Measurements from ENCODE around the gene LHFPL4. TPM values are rescaled to one million over a fixed set of nuclear protein-coding genes. Genes with fewer than 3 reads are reported as not detected.

The LHFPL4 gene
- total RNA-seq, 1 experiment from 2014 or later, result not detected

GRCh38 chr3:9452417-9452816 lies 101.2 kb downstream of the LHFPL4 start:
- no TSS peak for BruUV-seq (replicated peaks)
- intact Hi-C loops (cut with micrococcal nuclease; ENCODE audit: unreplicated experiment), result no loop called here
- H3K27me3 ChIP-seq (replicated peaks; ENCODE audit: insufficient read depth, low read depth, low read length, poor library complexity), result no peaks in the 10 kb centered on the region
- CTCF ChIA-PET, result no interaction called here
- no peak overlapping the region for H3K27ac ChIP-seq (ENCODE audit: low read depth, low read length, poor library complexity, severe bottlenecking)
- H3K4me1 ChIP-seq (ENCODE audit: insufficient read depth, low read length, poor library complexity, severe bottlenecking), result no peaks in the 10 kb centered on the region
- DNase-seq (ENCODE audit: low spot score), result no peak
- H3K9me3 ChIP-seq (ENCODE audit: low read depth, low read length, poor library complexity, severe bottlenecking), result no peaks in the 10 kb centered on the region
- no peak for TF ChIP-seq CTCF (conservative IDR thresholded peaks at IDR 0.05; ENCODE audit: low read depth, low read length)
- no peak for TF ChIP-seq EZH2 (IDR thresholded peaks at IDR 0.05; ENCODE audit: borderline replicate concordance, low read depth, low read length, poor library complexity, severe bottlenecking)
- H3K4me3 ChIP-seq (ENCODE audit: low read depth, low read length, poor library complexity, severe bottlenecking), result no peak overlapping the region
- POLR2A ChIA-PET (ENCODE audit: low non-redundant PET), result interaction anchor here (0.7 kb wide), 1 partner anchor 28 kb away, joined by 3 read pairs; no protein-coding TSS in a partner anchor
- H3K36me3 ChIP-seq (ENCODE audit: insufficient read depth, low read length, poor library complexity, severe bottlenecking), result peaks cover 92% of the 10 kb centered on the region

GRCh38 chr3:9450991-9451390 lies 102.6 kb downstream of the LHFPL4 start:
- ChIA-PET POLR2A (ENCODE audit: low non-redundant PET) (no interaction called here), CTCF (no interaction called here)
- TF ChIP-seq EZH2 (IDR thresholded peaks at IDR 0.05; ENCODE audit: borderline replicate concordance, low read depth, low read length, poor library complexity, severe bottlenecking) (no peak), CTCF (conservative IDR thresholded peaks at IDR 0.05; ENCODE audit: low read depth, low read length) (no peak)
- Histone ChIP-seq H3K27ac (ENCODE audit: low read depth, low read length, poor library complexity, severe bottlenecking) (no peak overlapping the region), H3K36me3 (ENCODE audit: insufficient read depth, low read length, poor library complexity, severe bottlenecking) (peaks cover 100% of the 10 kb centered on the region), H3K9me3 (ENCODE audit: low read depth, low read length, poor library complexity, severe bottlenecking) (no peaks in the 10 kb centered on the region), H3K4me1 (ENCODE audit: insufficient read depth, low read length, poor library complexity, severe bottlenecking) (no peaks in the 10 kb centered on the region), H3K27me3 (replicated peaks; ENCODE audit: insufficient read depth, low read depth, low read length, poor library complexity) (no peaks in the 10 kb centered on the region), H3K4me3 (ENCODE audit: low read depth, low read length, poor library complexity, severe bottlenecking) (no peak overlapping the region)
- DNase-seq (ENCODE audit: low spot score), result no peak
- intact Hi-C loops (cut with micrococcal nuclease; ENCODE audit: unreplicated experiment), result no loop called here
- no TSS peak for BruUV-seq (replicated peaks)

- peaks cover 97% of the 10 kb centered on the region for H3K36me3 ChIP-seq (ENCODE audit: insufficient read depth, low read length, poor library complexity, severe bottlenecking)
- H3K4me3 ChIP-seq (ENCODE audit: low read depth, low read length, poor library complexity, severe bottlenecking), result no peak overlapping the region
- no peaks in the 10 kb centered on the region for H3K4me1 ChIP-seq (ENCODE audit: insufficient read depth, low read length, poor library complexity, severe bottlenecking)
- no peak for DNase-seq (ENCODE audit: low spot score)
- intact Hi-C loops (cut with micrococcal nuclease; ENCODE audit: unreplicated experiment), result no loop called here
- no TSS peak for BruUV-seq (replicated peaks)
- H3K27ac ChIP-seq (ENCODE audit: low read depth, low read length, poor library complexity, severe bottlenecking), result no peak overlapping the region
- CTCF ChIA-PET, result no interaction called here
- H3K9me3 ChIP-seq (ENCODE audit: low read depth, low read length, poor library complexity, severe bottlenecking), result no peaks in the 10 kb centered on the region
- H3K27me3 ChIP-seq (replicated peaks; ENCODE audit: insufficient read depth, low read depth, low read length, poor library complexity), result no peaks in the 10 kb centered on the region
- TF ChIP-seq CTCF (conservative IDR thresholded peaks at IDR 0.05; ENCODE audit: low read depth, low read length) (no peak), EZH2 (IDR thresholded peaks at IDR 0.05; ENCODE audit: borderline replicate concordance, low read depth, low read length, poor library complexity, severe bottlenecking) (no peak)
- POLR2A ChIA-PET (ENCODE audit: low non-redundant PET), result no interaction called here
These were observed 103.5 kb downstream of the LHFPL4 start for GRCh38 chr3:9450126-9450525.

All from A673 (cell line).